NCI-H1436 (cell line): Measurements from ENCODE around the gene IMMP2L.
"Not testable (repeated sequence)": the region's sequence is repeated elsewhere in the genome, so short reads cannot be mapped to it uniquely, and the experiment has no call there.

Experiments used
- DNase-seq: peaks from one replicate; lab custom pipeline; 2025; lab: John Stamatoyannopoulos, UW

IMMP2L gene

GRCh38 chr7:111330235-111330523 is 232.1 kb downstream of the IMMP2L start:
- no peak for DNase-seq

DNA sequence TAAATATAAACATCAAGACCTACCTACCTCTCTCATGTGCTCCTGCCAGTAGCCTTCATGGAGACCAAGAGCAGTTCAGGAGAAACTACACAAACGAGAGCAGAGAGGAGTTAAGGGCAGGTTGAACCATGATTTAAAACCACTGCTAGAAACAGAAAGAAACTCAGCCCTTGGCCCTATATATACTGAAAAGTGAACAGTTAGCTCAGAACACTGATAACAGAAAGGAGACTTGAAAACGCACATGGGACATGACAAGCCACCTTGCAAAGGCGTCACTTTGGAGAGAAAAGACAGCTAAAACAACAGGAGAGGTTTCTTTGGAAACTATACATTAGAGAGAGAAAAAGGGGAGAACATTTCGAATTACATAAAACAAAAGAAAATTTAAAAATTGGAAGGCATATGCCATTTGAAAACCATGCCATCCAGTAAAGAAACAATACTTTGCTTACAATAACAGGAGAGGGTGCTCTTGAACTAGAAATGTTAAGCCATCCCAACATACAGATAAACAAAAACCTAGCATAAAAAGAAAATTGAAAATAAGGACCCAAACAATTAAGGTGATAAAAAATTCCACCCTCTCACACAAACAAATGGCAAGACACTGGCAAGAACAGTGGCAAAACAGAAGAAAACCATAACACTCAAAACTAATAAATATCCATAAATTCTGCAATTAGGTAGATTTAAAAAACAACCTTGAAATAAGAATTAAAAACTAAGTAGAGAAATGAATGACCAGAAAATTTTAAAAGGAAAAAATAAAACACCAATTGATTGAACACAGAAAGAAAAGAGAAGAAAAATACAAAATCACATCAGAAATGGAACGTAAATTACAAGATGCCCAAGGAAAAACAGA is 232.7 kb downstream of the IMMP2L start:
- DNase-seq: no peak

GRCh38 chr7:111328487-111328886 is 233.8 kb downstream of the IMMP2L start:
- DNase-seq: no peak

- DNase-seq: no peak
Observed at GRCh38 chr7:111324776-111325175, 237.5 kb downstream of the IMMP2L start.

GRCh38 chr7:111324228-111324627 is 238.1 kb downstream of the IMMP2L start:
- DNase-seq: no peak

DNA sequence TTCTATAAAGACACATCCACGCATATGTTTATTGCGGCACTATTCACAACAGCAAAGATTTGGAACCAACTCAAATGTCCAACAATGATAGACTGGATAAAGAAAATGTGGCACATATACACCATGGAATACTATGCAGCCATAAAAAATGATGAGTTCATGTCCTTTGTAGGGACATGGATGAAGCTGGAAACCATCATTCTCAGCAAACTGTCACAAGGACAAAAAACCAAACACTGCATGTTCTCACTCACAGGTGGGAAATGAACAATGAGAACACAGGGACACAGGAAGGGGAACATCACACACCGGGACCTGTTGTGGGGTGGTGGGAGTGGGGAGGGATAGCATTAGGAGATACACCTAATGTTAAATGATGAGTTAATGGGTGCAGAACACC is 238.6 kb downstream of the IMMP2L start:
- not testable (repeated sequence) for DNase-seq

GRCh38 chr7:111320133-111320532 is 242.2 kb downstream of the IMMP2L start:
- no peak for DNase-seq

GRCh38 chr7:111312966-111313365 is 249.3 kb downstream of the IMMP2L start:
- no peak for DNase-seq

GRCh38 chr7:111308691-111309090 is 253.6 kb downstream of the IMMP2L start:
- DNase-seq: no peak

GRCh38 chr7:111301891-111302290 is 260.4 kb downstream of the IMMP2L start:
- DNase-seq: no peak

DNA sequence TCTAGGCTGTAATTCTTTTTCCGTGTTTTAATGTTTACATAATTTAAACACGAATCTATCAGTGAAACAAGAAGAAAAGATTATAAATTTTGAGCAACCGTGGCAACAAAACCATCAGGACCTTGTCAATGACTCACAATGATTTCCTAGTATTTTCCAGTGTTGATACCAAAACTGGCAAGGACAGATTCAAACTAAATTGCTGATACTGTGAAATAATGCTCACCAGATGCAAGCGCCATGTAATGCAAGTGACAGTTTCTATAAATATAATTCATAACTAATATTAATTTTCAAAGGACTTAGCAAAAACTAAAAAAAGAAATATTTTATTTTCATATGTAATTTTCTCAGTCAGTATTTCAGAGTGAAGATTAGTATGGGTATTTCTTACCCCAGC is 267.8 kb downstream of the IMMP2L start:
- DNase-seq: no peak

- peak; percentile 19 for DNase-seq
Observed at GRCh38 chr7:111292026-111292470, 270.2 kb downstream of the IMMP2L start.

DNA sequence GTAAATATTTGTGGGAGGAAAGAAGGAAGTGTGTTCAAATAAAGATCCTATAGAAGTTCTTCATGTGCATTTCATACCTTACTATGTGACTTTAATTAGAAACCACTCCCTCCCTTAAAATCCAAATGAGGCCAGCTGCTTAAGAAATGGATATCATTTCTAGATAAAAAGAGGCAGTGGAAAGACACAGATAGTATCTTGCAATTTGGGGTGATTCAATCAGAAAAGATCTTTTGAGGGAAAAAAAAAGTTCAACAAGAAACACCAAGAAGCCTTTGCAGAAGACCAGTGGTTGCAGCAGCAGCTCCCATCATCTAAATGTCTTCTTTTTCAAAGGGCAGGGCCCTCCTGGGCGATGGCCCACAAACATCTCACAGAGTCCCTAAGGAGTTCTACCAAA is 271.3 kb downstream of the IMMP2L start:
- no peak for DNase-seq

DNA sequence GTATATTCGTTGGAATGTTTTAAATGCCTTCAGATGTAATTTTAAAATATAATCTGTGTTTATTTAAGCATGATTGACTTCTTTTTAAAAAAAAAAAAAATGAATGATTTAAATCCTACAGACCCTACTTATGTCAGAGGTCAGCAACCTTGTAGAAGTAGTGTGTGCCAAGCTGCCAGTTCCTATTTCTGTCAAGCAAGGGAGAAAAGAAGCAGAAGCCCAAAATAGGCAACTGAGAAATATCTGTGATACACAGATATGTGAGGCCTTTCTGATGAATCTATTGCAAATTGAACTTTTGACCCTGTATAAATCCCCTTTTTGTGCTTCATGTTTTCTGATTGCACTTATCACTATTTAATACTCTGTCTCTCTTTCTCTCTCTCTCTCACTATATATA is 271.9 kb downstream of the IMMP2L start:
- no peak for DNase-seq

- DNase-seq: not testable (repeated sequence)
Observed at GRCh38 chr7:111288441-111288840, 273.9 kb downstream of the IMMP2L start.

GRCh38 chr7:111282626-111283025 is 279.7 kb downstream of the IMMP2L start:
- no peak for DNase-seq

DNA sequence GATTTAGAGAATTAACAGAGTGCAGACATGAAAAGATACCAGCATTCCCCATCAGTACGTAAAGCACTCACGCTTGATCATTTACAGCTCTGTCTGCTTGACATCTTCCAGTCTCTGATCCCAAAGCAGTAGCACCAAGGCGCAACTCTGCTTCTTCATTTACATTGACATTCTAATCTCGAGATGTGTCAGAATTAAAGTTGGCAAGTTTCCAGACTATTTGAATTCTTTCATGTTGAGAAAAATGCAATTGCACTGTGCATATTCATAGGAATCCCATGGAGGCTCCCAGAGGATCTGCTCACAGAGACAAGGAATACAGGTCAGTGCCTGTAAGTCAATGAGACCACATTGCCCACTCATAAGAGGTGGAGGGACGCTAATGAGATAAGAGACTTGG is 287.4 kb downstream of the IMMP2L start:
- no peak for DNase-seq

GRCh38 chr7:111272092-111272491 is 290.2 kb downstream of the IMMP2L start:
- DNase-seq: no peak

DNA sequence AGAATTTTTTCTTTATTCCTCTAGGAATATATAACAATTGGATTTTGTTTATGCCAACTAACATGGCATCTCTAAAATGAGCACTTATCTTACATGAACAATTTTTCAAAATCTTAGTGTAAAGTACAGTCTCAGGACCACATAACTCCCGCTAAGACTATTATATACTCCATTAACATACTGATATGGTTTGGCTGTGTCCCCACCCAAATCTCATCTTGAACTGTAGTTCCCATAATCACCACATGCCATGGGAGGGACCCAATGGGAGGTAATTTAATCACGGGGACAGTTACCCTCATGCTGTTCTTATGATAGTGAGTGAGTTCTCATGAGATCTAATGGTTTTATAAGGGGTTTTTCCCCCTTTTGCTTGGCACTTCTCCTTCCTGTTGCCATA is 291.5 kb downstream of the IMMP2L start:
- not testable (repeated sequence) for DNase-seq

GRCh38 chr7:111268941-111269340 is 293.4 kb downstream of the IMMP2L start:
- no peak for DNase-seq

GRCh38 chr7:111266613-111267012 is 295.7 kb downstream of the IMMP2L start:
- no peak for DNase-seq

GRCh38 chr7:111265394-111265793 is 296.9 kb downstream of the IMMP2L start:
- no peak for DNase-seq

DNA sequence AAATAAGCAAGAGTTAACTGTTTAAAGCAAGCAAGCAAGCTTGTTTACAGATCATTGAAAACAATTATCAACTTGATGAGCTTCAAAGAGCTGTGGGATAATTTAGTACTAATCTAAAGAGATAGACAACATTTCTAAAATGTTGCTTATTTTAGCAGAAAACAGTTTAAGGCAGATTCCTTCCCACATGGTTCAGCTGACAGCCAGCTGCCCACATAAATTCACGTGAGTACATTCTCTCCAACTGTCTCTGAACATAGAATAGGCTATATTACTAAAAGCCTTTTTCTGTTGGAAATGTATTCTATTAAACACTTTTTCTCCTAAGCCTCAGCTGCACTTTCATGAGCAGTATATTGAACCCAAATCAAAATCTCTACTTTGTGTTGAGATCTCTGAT is 297.3 kb downstream of the IMMP2L start:
- DNase-seq: no peak
